ENCODE measurements around the gene EBNA1BP2.

The EBNA1BP2 gene

GRCh38 chr1:43172527-43172972 lies 460 bp upstream of the EBNA1BP2 start:
- no peak overlapping the region for H3K27ac ChIP-seq (ENCODE audit: low read length)
- no CpG with 5 or more reads among the region's 20 CpGs for WGBS (ENCODE audit: insufficient coverage, insufficient read length)
- DNase-seq (ENCODE audit: low read depth, low spot score) = peak; percentile 47
- H3K4me3 ChIP-seq (ENCODE audit: low read length) = peak overlapping the region; percentile 89; the same call in 1 of the 2 replicates
- H3K36me3 ChIP-seq (ENCODE audit: control insufficient read depth, insufficient read depth, low read length) = peaks cover 7% of the 10 kb centered on the region; the same call in 1 of the 2 replicates
- H3K9me3 ChIP-seq (ENCODE audit: control insufficient read depth, insufficient read depth, low read length) = no peaks in the 10 kb centered on the region
- peaks cover 4% of the 10 kb centered on the region for H3K4me1 ChIP-seq (ENCODE audit: control insufficient read depth, insufficient read depth, low read length)
- no peaks in the 10 kb centered on the region for H3K27me3 ChIP-seq (ENCODE audit: control insufficient read depth, insufficient read depth, low read length)

GRCh38 chr1:43171312-43171875 lies 696 bp downstream of the EBNA1BP2 start:
- DNase-seq (ENCODE audit: low read depth, low spot score) = no peak
- no CpG with 5 or more reads among the region's 17 CpGs for WGBS (ENCODE audit: insufficient coverage, insufficient read length)
- no peaks in the 10 kb centered on the region for H3K9me3 ChIP-seq (ENCODE audit: control insufficient read depth, insufficient read depth, low read length)
- peak overlapping the region; percentile 89 for H3K4me3 ChIP-seq (ENCODE audit: low read length)
- peaks cover 14% of the 10 kb centered on the region for H3K36me3 ChIP-seq (ENCODE audit: control insufficient read depth, insufficient read depth, low read length)
- H3K4me1 ChIP-seq (ENCODE audit: control insufficient read depth, insufficient read depth, low read length) = peaks cover 1% of the 10 kb centered on the region; the same call in 1 of the 2 replicates
- H3K27me3 ChIP-seq (ENCODE audit: control insufficient read depth, insufficient read depth, low read length) = no peaks in the 10 kb centered on the region
- H3K27ac ChIP-seq (ENCODE audit: low read length) = no peak overlapping the region

- Histone ChIP-seq H3K4me1 (ENCODE audit: control insufficient read depth, insufficient read depth, low read length) (peaks cover 1% of the 10 kb centered on the region; the same call in 1 of the 2 replicates), H3K36me3 (ENCODE audit: control insufficient read depth, insufficient read depth, low read length) (peaks cover 28% of the 10 kb centered on the region), H3K4me3 (ENCODE audit: low read length) (no peak overlapping the region), H3K27ac (ENCODE audit: low read length) (no peak overlapping the region), H3K27me3 (ENCODE audit: control insufficient read depth, insufficient read depth, low read length) (no peaks in the 10 kb centered on the region), H3K9me3 (ENCODE audit: control insufficient read depth, insufficient read depth, low read length) (no peaks in the 10 kb centered on the region)
- WGBS (ENCODE audit: insufficient coverage, insufficient read length) = no CpG with 5 or more reads among the region's 5 CpGs
- DNase-seq (ENCODE audit: low read depth, low spot score) = no peak
Observed at GRCh38 chr1:43165765-43166164, 6.3 kb downstream of the EBNA1BP2 start.

- WGBS (ENCODE audit: insufficient coverage, insufficient read length) = 100% methylated on average over 1 of the region's 3 CpGs
- Histone ChIP-seq H3K27ac (ENCODE audit: low read length) (no peak overlapping the region), H3K4me3 (ENCODE audit: low read length) (no peak overlapping the region), H3K4me1 (ENCODE audit: control insufficient read depth, insufficient read depth, low read length) (no peaks in the 10 kb centered on the region), H3K27me3 (ENCODE audit: control insufficient read depth, insufficient read depth, low read length) (no peaks in the 10 kb centered on the region), H3K36me3 (ENCODE audit: control insufficient read depth, insufficient read depth, low read length) (peaks cover 26% of the 10 kb centered on the region), H3K9me3 (ENCODE audit: control insufficient read depth, insufficient read depth, low read length) (no peaks in the 10 kb centered on the region)
- DNase-seq (ENCODE audit: low read depth, low spot score) = no peak
Observed at GRCh38 chr1:43165162-43165561, 6.9 kb downstream of the EBNA1BP2 start.

GRCh38 chr1:43156026-43156425 lies 16.1 kb downstream of the EBNA1BP2 start:
- no peak overlapping the region for H3K4me3 ChIP-seq (ENCODE audit: low read length)
- no peaks in the 10 kb centered on the region for H3K4me1 ChIP-seq (ENCODE audit: control insufficient read depth, insufficient read depth, low read length)
- H3K27ac ChIP-seq (ENCODE audit: low read length) = no peak overlapping the region
- no peaks in the 10 kb centered on the region for H3K36me3 ChIP-seq (ENCODE audit: control insufficient read depth, insufficient read depth, low read length)
- DNase-seq (ENCODE audit: low read depth, low spot score) = no peak
- no peaks in the 10 kb centered on the region for H3K9me3 ChIP-seq (ENCODE audit: control insufficient read depth, insufficient read depth, low read length)
- WGBS (ENCODE audit: insufficient coverage, insufficient read length) = no CpG with 5 or more reads among the region's 7 CpGs
- no peaks in the 10 kb centered on the region for H3K27me3 ChIP-seq (ENCODE audit: control insufficient read depth, insufficient read depth, low read length)

GRCh38 chr1:43153443-43153842 lies 18.6 kb downstream of the EBNA1BP2 start:
- Histone ChIP-seq H3K4me3 (ENCODE audit: low read length) (no peak overlapping the region), H3K27me3 (ENCODE audit: control insufficient read depth, insufficient read depth, low read length) (no peaks in the 10 kb centered on the region), H3K27ac (ENCODE audit: low read length) (no peak overlapping the region), H3K4me1 (ENCODE audit: control insufficient read depth, insufficient read depth, low read length) (no peaks in the 10 kb centered on the region; the same call in 1 of the 2 replicates), H3K36me3 (ENCODE audit: control insufficient read depth, insufficient read depth, low read length) (no peaks in the 10 kb centered on the region), H3K9me3 (ENCODE audit: control insufficient read depth, insufficient read depth, low read length) (no peaks in the 10 kb centered on the region)
- DNase-seq (ENCODE audit: low read depth, low spot score) = no peak
- no CpG with 5 or more reads among the region's 6 CpGs for WGBS (ENCODE audit: insufficient coverage, insufficient read length)

- no peaks in the 10 kb centered on the region for H3K27me3 ChIP-seq (ENCODE audit: control insufficient read depth, insufficient read depth, low read length)
- DNase-seq (ENCODE audit: low read depth, low spot score) = no peak
- H3K4me3 ChIP-seq (ENCODE audit: low read length) = no peak overlapping the region
- WGBS (ENCODE audit: insufficient coverage, insufficient read length) = no CpG with 5 or more reads among the region's 4 CpGs
- peaks cover 2% of the 10 kb centered on the region for H3K4me1 ChIP-seq (ENCODE audit: control insufficient read depth, insufficient read depth, low read length)
- H3K36me3 ChIP-seq (ENCODE audit: control insufficient read depth, insufficient read depth, low read length) = no peaks in the 10 kb centered on the region
- no peak overlapping the region for H3K27ac ChIP-seq (ENCODE audit: low read length)
- no peaks in the 10 kb centered on the region for H3K9me3 ChIP-seq (ENCODE audit: control insufficient read depth, insufficient read depth, low read length)
Observed at GRCh38 chr1:43152866-43153265, 19.2 kb downstream of the EBNA1BP2 start.

- peaks cover 3% of the 10 kb centered on the region for H3K4me1 ChIP-seq (ENCODE audit: control insufficient read depth, insufficient read depth, low read length)
Observed at GRCh38 chr1:43149889-43150288, 22.2 kb downstream of the EBNA1BP2 start.

GRCh38 chr1:43147625-43148327 lies 24.3 kb downstream of the EBNA1BP2 start:
- DNase-seq (ENCODE audit: low read depth, low spot score) = peak; percentile 91

More at GRCh38 chr1:43149889-43150288, 22.2 kb downstream of the EBNA1BP2 start:
- Histone ChIP-seq H3K9me3 (ENCODE audit: control insufficient read depth, insufficient read depth, low read length) (no peaks in the 10 kb centered on the region), H3K27me3 (ENCODE audit: control insufficient read depth, insufficient read depth, low read length) (no peaks in the 10 kb centered on the region), H3K36me3 (ENCODE audit: control insufficient read depth, insufficient read depth, low read length) (no peaks in the 10 kb centered on the region), H3K27ac (ENCODE audit: low read length) (no peak overlapping the region), H3K4me3 (ENCODE audit: low read length) (no peak overlapping the region)
- DNase-seq (ENCODE audit: low read depth, low spot score) = no peak
- WGBS (ENCODE audit: insufficient coverage, insufficient read length) = no CpG with 5 or more reads among the region's 5 CpGs

GRCh38 chr1:43144237-43144636 lies 27.9 kb downstream of the EBNA1BP2 start:
- DNase-seq (ENCODE audit: low read depth, low spot score) = no peak
- Histone ChIP-seq H3K4me1 (ENCODE audit: control insufficient read depth, insufficient read depth, low read length) (peaks cover 5% of the 10 kb centered on the region), H3K27me3 (ENCODE audit: control insufficient read depth, insufficient read depth, low read length) (no peaks in the 10 kb centered on the region), H3K36me3 (ENCODE audit: control insufficient read depth, insufficient read depth, low read length) (no peaks in the 10 kb centered on the region), H3K4me3 (ENCODE audit: low read length) (no peak overlapping the region), H3K9me3 (ENCODE audit: control insufficient read depth, insufficient read depth, low read length) (no peaks in the 10 kb centered on the region), H3K27ac (ENCODE audit: low read length) (no peak overlapping the region)

More at GRCh38 chr1:43147625-43148327, 24.3 kb downstream of the EBNA1BP2 start:
- H3K9me3 ChIP-seq (ENCODE audit: control insufficient read depth, insufficient read depth, low read length) = no peaks in the 10 kb centered on the region
- no peaks in the 10 kb centered on the region for H3K27me3 ChIP-seq (ENCODE audit: control insufficient read depth, insufficient read depth, low read length)
- no peaks in the 10 kb centered on the region for H3K36me3 ChIP-seq (ENCODE audit: control insufficient read depth, insufficient read depth, low read length)
- H3K4me1 ChIP-seq (ENCODE audit: control insufficient read depth, insufficient read depth, low read length) = peaks cover 5% of the 10 kb centered on the region
- H3K4me3 ChIP-seq (ENCODE audit: low read length) = peak overlapping the region; percentile 72; the same call in 1 of the 2 replicates
- no peak overlapping the region for H3K27ac ChIP-seq (ENCODE audit: low read length)
- WGBS (ENCODE audit: insufficient coverage, insufficient read length) = no CpG with 5 or more reads among the region's 47 CpGs

All from iPS DF 6.9 (cell line).